Inflammatory macrophage treated with lipopolysaccharide for 1 hour (primary cell): ENCODE data around the gene TTC6.

Source experiments
- DNase-seq, 2 donors: peaks; one replicate each; pipeline ENCODE4 v3.0.0-alpha.2; 2020 to 2022

The TTC6 gene

DNA sequence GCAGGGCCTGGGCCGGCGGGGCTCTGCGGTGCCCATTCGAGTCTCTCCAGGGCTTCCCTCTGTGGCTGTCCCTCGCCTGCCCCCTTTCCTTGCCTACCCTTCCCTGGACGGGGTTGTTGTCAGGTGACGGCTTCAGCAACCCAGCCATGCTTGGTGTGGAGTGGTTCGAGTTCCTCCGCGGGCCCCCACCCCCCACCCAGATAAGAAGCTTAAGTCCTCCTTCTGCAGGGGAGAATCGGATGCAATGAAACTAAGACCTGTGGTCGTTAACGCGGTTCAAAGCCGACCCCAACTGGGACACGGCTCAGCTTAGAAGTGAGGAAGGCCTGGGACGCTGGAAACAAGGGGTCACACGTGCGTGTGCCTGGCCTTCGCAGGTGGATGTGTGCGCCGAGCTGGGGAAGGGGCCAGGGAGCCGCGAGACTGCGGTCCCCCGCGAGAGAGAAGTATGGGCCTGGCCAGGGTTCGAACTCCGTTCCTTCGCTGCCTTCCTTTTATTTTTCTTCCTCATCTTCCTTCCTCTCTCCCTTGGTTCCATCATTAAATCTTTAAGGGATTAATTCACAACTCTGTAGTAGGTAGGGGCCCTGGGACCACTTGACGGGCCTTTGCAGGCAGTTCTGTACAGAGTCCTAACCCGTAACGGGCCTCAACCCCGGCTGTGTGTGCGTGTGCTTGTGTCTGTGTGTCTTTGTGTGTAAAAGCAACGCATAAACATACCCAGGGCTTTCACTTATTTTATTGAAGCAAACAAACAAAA, 3.5 kb downstream of the TTC6 start:
- DNase-seq = no peak

DNA sequence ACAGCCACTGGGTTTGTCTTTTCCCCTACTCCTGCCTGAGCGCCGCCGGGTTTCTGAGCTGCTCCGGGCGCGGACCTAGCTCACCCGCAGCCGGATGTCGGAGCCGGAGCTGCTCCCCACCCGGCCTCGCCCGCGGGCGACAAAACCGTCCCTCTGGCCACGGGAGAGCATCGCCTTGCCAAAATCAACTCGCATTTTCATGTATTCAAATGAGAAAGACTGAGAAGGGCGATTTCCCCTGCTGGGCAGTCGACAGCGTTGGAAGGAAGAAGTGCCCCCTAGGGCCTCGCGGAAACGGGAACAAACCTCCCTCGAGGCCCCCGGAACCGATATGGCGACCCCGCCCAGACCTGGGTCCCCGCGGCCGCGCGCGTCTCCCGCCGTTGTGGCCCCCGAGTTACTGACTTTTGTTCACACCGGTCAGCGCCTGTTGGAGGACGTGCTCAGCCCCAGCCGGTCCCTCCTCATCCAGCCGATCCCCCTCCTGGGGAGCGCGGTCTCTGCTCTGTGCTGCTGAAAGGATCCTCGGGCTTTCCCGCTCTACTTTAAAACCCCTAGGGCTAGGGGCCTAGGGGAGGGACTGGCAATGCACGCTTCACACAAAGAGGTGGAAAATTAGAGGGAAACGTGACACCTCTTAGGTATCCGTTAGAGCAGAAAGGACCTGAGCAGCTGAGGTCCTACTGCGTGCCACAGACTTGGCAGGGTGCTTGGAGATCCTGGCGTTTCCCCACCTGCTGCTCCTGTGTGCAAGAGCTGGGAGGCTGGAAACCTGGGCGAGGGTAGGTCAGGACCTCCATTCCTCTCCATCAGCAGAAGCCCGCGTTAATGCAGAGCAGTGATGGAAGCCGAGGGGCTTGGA, 4.3 kb downstream of the TTC6 start:
- no peak for DNase-seq

DNA sequence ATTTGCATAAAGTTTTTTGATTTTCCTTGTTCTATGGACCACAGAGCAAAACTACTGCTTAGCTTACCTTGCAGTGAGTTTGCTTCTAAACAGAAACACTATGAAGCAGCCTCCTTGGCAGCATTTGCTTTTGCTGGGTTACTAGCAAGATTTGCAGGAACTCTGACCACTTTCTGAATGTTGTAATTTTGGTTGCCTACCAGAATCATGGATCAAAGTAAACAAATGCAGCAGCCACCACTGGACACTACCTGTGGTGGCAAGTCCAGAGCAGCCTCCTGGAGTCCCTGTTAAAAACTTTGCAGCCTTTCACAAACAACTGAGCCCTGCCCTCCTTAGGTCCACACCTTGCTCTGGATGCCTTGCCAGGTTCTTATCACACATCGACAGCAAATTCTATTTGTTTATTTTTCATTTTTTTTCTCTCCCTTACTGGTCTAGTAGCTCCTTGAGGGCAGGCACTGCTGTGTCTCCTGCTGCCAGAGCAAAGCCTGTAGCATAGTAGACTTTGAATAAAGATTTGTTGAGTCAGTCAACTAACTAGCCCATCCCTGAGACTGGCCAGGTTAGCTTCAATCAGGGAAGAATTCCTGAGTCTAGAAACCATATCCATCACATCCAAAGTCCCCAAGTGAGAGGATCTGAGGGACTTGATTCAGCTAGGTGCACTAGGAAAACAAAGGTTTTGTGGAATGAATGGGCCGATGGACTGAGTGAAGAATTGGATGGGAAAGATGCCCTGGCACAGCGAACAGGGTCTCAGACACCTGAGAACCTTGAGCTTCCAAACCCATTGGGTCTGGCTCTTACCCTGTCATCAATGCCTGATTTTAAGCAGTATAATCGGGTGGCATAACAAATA, 5.7 kb downstream of the TTC6 start:
- DNase-seq = no peak

DNA sequence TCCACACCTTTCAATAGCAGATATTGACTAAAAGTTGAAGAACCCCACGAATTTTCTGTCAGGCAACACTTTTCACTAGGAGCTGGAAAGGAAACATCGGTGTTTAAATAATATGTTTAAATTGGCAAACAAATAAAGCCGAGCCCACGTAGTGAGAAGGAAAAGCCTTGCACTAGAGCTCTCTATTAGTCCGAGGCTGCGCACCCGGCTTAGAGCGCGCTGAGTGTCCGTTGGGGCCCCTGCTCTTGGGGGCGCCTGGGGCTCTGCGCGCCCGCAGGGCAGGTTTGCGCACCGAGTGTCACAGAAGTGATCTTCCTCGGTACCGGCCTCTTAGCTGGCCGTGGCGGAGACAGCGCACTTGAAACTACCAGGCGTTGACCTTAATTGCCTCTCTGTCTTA, 6.4 kb downstream of the TTC6 start:
- DNase-seq = no peak

DNA sequence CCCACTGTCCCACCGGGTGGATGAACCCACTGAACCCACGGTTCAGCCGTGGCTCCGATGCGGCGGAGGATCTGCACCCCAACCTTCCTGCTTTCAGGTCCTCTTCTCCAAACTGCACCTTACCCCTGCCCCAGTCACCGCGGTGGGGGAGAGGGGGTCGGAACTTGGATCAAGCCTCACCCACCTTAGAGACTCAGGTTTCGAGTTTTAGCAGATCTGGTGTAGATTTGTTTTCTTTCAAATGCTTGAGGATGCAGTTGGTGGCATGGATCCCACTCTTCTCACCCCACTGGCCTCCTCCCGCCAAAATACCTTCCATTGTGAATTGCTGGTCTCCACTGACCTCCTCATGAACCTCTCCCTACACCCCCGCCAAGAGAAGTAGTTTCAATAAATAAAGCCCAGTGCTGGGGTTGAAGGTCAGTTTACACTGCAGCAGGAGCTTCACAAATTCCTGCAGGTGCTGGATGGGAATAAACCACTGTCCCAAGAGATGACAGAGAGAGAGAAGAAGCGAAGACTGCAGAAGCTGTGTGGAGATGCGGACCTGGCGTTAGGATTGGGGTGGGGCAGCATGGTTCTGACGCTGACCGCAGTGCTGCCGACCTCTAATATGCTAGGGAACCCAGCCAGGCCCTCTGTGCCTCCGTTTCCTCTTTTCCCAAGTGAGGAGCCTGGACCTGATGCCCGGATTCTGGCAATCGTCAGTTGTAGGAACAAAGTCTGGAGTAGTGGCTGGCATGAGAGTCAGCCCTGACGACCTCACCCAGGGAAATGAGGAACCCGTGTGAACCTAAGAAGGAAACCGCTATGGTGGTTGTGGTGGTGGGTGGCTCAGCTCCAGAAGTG, 7.4 kb downstream of the TTC6 start:
- DNase-seq = no peak

DNA sequence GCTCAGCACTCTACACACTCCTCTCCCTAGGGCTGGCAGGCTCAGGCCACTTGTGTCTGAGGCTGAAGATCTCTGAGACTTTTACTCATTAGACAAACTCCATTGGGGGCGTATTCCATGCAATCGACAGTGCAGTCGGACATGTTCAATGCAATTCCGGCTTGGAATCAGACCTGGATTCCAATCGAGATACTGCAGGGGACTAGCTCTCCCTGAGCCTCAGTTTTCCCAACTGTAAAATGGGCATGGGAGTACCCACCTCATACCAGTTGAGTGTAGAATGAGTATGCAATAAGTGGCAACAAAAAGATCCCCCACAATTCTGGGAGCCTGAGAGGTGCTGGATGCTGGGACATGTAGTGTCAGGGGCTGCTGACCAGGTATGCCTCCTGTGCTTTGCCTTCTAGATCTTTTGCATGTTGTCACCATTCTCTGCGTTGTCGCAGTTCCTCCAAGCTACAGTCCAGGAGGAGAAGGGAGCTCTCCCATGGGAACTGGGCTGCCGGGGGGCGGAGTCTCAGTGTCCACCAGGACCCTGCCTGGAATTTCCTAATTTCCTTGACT, 8.3 kb downstream of the TTC6 start:
- no peak for DNase-seq

DNA sequence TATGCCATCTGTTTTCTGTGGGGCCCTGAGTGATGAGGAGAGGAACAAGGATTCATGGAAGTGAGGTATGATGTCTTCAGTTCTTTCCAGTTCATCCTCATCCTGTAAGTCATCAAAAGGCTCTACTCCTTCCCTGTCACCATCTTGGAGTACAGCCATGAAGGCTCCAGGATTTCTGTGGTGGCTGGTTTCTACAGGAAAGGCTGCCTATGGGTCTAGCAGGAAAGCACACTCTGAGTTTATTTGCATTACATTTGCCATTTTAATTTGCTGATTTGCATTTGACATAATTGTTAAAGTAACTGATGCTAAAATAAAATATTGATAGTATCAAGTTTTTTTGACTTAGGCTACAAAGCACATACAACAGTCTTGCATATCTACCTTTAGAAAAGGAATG, 11.2 kb downstream of the TTC6 start:
- no peak for DNase-seq

DNA sequence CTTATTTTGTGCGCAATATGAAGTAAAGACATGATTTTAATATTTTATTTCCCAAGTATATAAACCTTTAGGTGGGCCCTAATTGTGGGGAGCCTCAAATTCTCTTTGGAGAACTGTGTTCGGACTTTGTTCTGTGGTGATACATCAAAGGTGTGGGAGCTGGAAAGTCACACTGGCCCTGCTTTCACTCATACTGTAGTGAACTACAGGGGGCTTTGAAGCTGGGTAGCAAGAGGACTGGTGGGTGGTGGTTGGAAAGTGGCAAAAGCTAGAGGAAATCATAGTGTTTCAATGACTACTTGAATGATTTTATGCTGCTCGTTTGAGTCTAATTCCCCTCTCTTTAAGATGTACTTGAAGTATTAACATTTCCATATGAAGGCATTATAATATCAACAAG, 13.2 kb downstream of the TTC6 start:
- no peak for DNase-seq

DNA sequence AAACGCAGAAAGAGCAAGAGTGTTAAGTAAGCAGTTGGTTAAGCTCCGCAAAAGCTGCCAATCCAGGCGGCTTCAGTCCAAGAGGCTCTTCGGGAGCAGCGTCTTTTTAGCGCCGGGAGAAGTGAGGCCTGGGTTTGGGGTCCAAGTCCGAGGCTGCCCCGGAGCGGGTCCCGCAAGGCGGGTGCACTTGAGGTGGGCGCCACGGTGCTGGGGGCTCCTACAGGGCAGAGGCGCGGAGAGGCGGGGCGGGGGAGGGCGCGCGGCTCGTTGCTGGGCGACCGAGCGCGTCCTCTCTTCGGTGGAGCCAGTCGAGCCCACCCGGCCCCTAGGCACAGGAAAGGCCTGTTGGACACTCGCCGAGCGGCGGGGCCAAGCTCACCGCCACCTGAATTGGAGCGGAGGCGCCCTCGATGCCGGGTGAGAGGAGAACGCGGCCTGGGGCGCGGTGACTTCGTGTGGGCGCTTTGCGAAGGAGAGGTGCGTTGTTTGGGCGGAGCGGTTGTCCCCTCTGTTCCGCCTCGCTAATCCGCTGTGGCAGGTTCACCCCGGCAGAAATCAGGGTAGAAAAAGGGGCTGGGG, 15.6 kb downstream of the TTC6 start:
- DNase-seq = no peak

DNA sequence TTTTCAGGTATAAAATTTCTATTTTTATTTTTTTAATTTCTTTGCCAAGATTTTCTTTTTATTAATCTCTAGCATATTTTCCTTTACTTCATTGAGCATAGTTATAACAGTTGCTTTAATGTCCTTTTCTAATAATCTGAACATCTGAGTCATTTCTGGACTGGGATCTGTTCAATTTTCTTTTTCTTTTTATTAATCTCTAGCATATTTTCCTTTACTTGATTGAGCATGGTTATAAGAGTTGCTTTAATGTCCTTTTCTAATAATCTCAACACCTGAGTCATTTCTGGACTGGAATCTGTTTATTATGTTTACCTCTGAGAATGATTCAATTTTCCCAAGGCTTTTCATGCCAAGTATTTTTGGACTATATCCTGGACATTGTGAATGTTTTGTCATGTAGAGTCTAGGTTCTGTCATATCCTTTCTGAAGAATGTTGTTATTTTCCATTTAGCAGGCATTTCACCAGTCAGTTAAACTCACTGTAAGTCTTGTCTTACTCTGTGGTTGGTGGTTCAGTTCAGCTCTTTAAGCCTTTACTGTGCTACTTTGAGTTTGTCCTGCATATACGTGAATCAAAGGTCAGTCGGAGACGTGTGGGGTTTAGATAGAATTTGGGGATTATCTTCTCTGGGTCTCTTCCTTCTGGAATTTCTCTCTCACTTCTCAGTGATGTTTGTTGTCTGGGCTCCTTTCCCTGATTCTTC, 20.3 kb downstream of the TTC6 start:
- DNase-seq = no peak

DNA sequence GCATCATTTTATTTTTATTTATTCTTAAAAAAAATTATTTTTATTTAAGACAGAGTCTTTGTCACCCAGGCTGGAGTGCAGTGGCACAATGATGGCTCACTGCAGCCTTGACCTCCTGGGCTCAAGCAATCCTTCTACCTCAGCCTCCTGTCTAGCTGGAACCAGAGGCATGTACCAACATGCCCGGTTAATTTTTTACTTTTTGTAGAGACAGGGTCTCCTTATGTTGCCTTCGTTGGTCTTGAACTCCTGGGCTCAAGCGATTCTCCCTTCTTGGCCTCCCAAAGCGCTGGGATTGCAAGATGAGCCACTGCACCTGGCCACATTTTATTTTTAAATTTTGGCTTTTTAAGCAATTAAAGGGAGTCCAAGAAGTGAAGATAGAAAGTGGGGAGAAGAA, 21.4 kb downstream of the TTC6 start:
- no peak for DNase-seq

DNA sequence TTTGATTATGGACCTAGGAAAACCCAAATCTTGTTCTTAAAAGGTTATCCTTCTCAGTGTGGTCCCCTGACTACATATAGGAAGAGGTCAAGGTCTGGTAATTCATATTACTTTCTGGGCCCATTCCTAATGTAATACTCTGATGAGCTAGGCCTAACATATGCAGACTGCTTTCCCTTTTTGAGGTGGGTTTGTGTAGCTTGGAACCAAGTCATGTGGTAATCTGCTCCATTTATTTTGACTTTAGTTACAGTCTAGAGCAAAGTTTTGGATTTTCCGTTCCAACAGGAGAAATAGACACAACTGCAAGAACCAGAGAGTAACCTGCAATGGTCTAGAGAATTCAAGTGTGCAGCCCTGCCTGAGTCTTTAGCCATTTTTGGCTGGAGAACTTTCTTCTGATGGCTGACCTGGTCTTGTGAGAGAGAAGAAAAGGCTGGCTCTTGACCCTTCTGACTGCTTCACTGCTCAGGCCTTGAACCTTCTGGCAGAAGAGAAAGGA, 22.5 kb downstream of the TTC6 start:
- no peak for DNase-seq

DNA sequence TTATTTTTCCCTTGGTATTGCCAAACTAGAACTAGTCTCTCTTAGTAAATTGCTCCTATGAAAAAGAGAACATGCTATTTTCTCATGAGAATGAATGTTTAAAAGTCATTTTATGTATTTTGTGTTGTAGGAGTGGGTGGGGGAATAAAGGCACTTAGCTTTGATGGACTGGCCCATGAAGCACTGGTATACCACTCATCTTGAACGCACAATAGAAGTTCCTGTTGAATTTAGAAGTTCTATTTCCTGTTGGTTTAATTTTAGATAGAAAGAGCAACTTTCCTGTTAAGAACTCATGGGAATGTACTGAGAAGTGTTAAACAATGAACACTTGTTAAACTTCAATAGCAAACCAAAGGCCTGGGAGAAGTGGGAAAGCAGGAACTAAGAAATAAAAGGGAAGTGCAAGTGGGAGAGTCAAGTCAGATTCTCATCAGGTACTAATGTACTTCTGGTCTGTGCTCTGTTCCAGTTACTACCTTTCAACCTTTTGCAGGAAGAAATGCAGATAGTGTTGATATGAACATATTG, 23.1 kb downstream of the TTC6 start:
- no peak for DNase-seq

DNA sequence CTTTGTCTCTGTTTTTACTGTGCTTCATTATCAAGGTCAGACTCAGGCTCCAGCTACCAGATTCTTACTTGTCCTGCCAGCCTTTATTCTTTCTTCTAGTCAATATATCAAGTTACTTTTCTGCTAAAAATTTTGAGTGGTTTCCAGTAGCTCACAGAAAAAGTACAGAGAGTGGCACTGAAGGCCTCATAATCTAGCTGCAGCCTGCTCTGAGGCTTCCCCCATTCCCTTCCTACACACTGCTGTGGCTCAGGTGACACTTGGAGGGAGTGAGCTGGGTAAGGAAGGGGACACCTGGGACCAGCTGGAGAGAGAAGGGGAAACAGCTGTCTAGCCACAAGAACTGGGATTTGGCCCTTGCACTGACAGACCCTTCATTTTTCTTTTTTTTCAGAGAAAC, 25.4 kb downstream of the TTC6 start:
- no peak for DNase-seq

DNA sequence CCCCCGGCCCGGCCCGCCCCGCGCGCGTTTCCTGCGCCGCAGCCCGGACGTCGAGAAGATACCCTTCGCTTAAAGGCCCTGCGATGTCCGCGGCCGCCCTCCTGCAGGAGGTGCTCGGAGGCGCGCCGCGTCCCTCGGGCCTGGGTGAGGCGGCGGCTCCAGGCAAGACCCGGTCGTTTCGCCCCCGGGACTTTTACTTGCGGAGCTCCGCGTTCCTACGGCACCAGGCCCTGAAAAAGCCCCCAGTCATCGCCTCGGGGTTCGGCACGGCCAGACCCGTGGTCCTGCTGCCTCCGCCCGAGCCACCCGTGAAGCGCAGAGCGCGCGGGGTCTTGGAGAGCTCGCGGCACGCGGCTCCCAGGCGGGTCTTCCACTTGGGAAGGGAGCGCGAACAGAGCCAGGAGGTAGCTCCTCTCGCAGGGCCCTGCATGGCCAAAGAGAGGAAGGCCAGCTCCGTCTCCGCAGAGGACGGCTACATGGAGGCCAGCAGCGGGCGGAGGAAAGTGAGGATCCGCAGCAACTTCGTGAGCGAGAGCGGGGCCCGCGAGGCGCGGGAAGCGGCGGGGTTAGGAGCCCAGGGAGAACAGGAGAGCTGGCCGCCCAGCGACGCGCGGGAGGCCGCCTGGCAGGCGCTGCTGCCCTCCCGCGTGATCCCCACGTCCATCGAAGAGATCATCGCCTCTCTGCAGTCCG, 26.9 kb downstream of the TTC6 start:
- DNase-seq = no peak

DNA sequence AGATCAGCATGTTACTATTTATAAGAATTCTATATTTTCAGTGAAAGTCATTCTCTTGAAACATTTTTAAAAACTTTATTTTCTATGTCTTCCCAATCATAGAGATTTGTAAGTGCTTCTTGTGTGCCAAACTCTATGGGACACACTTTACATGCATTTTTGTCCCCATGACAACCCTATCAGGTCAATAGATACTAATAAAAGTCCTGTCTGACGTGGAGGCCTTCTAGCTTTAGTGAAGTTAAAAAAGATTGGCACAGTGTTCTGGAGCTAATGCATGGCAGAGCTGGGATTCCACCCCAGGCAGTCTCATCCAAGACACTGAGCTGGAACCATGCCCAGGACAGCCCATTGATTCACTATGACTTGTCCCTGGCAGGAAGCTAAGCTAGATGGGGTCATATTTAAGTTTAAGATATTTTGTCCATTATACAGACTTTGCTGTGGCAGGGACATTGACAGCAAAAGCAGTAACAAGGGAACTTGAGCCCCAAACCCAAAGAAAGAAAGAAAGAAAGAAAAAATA, 28.1 kb downstream of the TTC6 start:
- no peak for DNase-seq

DNA sequence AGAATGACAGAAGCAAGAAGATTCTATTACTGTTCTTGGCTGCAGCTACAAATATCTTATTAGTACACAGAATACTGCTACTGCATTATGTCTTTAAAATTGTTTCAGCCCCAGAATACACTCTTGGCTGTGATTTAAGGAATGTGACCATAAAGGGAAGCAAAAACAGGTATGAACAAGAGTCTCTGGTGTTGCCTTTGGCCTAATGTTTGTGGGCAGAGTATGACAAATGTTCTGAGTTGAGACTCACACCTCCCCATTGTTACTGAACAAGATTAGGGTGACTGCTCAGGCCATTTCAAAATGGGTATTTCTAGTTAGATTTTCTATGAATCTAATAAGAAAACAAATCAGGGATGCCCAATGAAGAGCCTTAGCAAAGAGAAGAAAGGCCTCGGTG, 28.5 kb downstream of the TTC6 start:
- DNase-seq = no peak

DNA sequence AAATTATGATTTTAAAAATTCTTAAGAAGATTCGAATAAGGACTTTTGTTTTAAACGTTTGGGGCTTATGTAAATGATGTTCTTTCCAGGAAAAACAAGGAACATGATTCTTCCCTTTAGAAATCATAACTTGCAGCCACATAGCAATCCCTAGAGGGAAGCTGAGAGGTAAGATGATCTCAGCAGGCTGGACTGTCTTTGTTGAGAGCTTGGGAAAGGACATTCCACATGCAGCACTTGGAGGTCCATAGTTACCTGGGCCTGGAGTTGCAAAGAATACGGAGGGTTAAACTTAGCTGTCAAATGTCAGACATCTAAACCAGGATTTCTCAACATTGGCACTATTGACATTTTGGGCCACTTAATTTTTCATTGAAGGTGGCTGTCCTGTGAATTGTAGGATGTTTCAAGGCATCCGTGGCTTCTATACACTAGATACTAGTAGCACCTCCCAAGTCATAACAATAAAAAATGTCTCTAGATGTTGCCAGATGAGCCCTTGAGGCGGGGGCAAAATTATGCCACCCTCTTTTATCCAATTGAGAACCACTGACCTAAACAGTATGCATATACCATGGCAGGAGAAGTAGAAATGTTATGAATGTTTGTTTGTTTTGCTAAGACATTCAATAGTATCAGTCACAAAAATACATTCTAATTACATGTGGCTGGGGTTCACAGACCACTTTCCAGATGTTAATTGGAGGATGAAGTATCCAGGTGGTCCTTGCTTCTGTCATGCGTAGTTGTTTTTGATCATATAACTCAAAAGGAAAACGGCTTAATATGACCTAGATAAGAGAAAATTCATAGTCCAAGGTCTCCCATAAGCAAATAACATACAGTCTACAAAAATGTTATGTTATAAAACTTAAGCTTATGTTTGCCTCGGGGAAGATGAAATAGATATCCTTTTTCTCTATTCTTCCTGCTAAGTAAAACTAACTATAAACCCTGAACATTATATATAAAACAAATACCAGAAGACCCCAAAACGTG, 30.5 kb downstream of the TTC6 start:
- no peak for DNase-seq
